Epithelial cell of proximal tubule (primary cell): ENCODE data around the gene SEC16A. TPM values are rescaled to one million over a fixed set of nuclear protein-coding genes. Genes with fewer than 3 reads are reported as not detected.

Experiments used
- DNase-seq: peaks from one replicate; pipeline ENCODE4 v3.0.0-alpha.2; 2011; ENCODE audit warnings: low read depth
- H3K4me3 ChIP-seq: 2 replicates; pipeline ENCODE4 v1.5.1; 2011; ENCODE audit warnings: low read depth, mild to moderate bottlenecking, low read length
- CTCF ChIP-seq: conservative IDR thresholded peaks from 2 replicates; pipeline ENCODE4 v1.5.1; 2012; ENCODE audit warnings: low read depth, mild to moderate bottlenecking, low read length
- total RNA-seq: library from RNA; depleted of rRNA; stranded (reverse); fragments of >200 nt; gene quantifications from 2 replicates; pipeline ENCODE4 v1.2.3, GENCODE V29; 2015

The SEC16A gene
- total RNA-seq, 1 donor from 2014 or later = 41.7 TPM

- H3K4me3 ChIP-seq = no peak overlapping the region
- no peak for DNase-seq
- TF ChIP-seq CTCF = no peak
Observed at GRCh38 chr9:136453326-136453725, 29.5 kb downstream of the SEC16A start.

GRCh38 chr9:136451221-136451877, 31.5 kb downstream of the SEC16A start:
- no peak for DNase-seq
- H3K4me3 ChIP-seq = no peak overlapping the region
- TF ChIP-seq CTCF = peak; percentile 8

- H3K4me3 ChIP-seq = no peak overlapping the region
- TF ChIP-seq CTCF = no peak
- no peak for DNase-seq
Observed at GRCh38 chr9:136448655-136449054, 34.2 kb downstream of the SEC16A start.

- no peak for TF ChIP-seq CTCF
- H3K4me3 ChIP-seq = no peak overlapping the region
- DNase-seq = no peak
Observed at GRCh38 chr9:136447173-136447778, 35.6 kb downstream of the SEC16A start.

- DNase-seq = no peak
- no peak overlapping the region for H3K4me3 ChIP-seq
- TF ChIP-seq CTCF = no peak
Observed at GRCh38 chr9:136445799-136446198, 37.0 kb downstream of the SEC16A start.

- no peak for DNase-seq
- no peak overlapping the region for H3K4me3 ChIP-seq
- no peak for TF ChIP-seq CTCF
Observed at GRCh38 chr9:136444102-136444501, 38.7 kb downstream of the SEC16A start.

GRCh38 chr9:136443687-136444086, 39.2 kb downstream of the SEC16A start:
- no peak for DNase-seq
- TF ChIP-seq CTCF = no peak
- no peak overlapping the region for H3K4me3 ChIP-seq
